NCI-H1092 (cell line): ENCODE data around the gene ELF2.
"Not testable (repeated sequence)": the region's sequence is repeated elsewhere in the genome, so short reads cannot be mapped to it uniquely, and the experiment has no call there.

Experiments used
- DNase-seq: peaks from one replicate; lab custom pipeline; 2025; lab: John Stamatoyannopoulos, UW

ELF2 gene

GRCh38 chr4:139188648-139189416 lies 11.8 kb upstream of the ELF2 start:
- DNase-seq: no peak

- no peak for DNase-seq
Measured at GRCh38 chr4:139184129-139184528, 7.1 kb upstream of the ELF2 start.

GRCh38 chr4:139177869-139178619 lies 1.0 kb upstream of the ELF2 start:
- DNase-seq: peak; percentile 92

GRCh38 chr4:139176302-139177048 lies 543 bp downstream of the ELF2 start:
- peak; percentile 60 for DNase-seq

GRCh38 chr4:139175646-139176301 lies 1.2 kb downstream of the ELF2 start:
- peak; percentile 48 for DNase-seq

GRCh38 chr4:139171876-139172691 lies 4.9 kb downstream of the ELF2 start:
- DNase-seq: no peak

GRCh38 chr4:139170932-139171331 lies 6.1 kb downstream of the ELF2 start:
- no peak for DNase-seq

- no peak for DNase-seq
Measured at GRCh38 chr4:139167774-139168444, 9.1 kb downstream of the ELF2 start.

GRCh38 chr4:139164731-139165130 lies 12.3 kb downstream of the ELF2 start:
- DNase-seq: no peak

- DNase-seq: no peak
Measured at GRCh38 chr4:139163806-139164206, 13.2 kb downstream of the ELF2 start.

- DNase-seq: not testable (repeated sequence)
Measured at GRCh38 chr4:139157977-139158376, 19.0 kb downstream of the ELF2 start.

- DNase-seq: no peak
Measured at GRCh38 chr4:139154952-139155557, 22.0 kb downstream of the ELF2 start.

- no peak for DNase-seq
Measured at GRCh38 chr4:139154538-139154937, 22.5 kb downstream of the ELF2 start.

- DNase-seq: no peak
Measured at GRCh38 chr4:139154134-139154421, 22.9 kb downstream of the ELF2 start.

GRCh38 chr4:139153411-139154133 lies 23.4 kb downstream of the ELF2 start:
- DNase-seq: no peak

GRCh38 chr4:139152249-139152648 lies 24.8 kb downstream of the ELF2 start:
- no peak for DNase-seq

- no peak for DNase-seq
Measured at GRCh38 chr4:139146926-139147629, 29.9 kb downstream of the ELF2 start.

GRCh38 chr4:139145552-139145932 lies 31.5 kb downstream of the ELF2 start:
- no peak for DNase-seq

- DNase-seq: no peak
Measured at GRCh38 chr4:139144911-139145551, 32.0 kb downstream of the ELF2 start.
